A673 (cell line): ENCODE measurements around the gene GBGT1.

Experiments used
- EZH2 ChIP-seq: fragments of 200-600 bp; sonication (generic); IDR thresholded peaks from 2 replicates; pipeline ENCODE4 v1.6.1; 2017; ENCODE audit warnings: borderline replicate concordance, low read depth, mild to moderate bottlenecking, mixed read lengths, antibody characterized with exemption, low read length; ENCODE audit not compliant: poor library complexity, severe bottlenecking
- TF ChIP-seq, protein P1 (sequence below): fragments of 300-800, 200-600 bp; sonication (generic); conservative IDR thresholded peaks from 2 replicates; pipeline ENCODE4 v1.5.1; 2017; ENCODE audit warnings: low read depth, mild to moderate bottlenecking, antibody characterized with exemption, low read length, moderate library complexity, mixed read lengths

DNA sequence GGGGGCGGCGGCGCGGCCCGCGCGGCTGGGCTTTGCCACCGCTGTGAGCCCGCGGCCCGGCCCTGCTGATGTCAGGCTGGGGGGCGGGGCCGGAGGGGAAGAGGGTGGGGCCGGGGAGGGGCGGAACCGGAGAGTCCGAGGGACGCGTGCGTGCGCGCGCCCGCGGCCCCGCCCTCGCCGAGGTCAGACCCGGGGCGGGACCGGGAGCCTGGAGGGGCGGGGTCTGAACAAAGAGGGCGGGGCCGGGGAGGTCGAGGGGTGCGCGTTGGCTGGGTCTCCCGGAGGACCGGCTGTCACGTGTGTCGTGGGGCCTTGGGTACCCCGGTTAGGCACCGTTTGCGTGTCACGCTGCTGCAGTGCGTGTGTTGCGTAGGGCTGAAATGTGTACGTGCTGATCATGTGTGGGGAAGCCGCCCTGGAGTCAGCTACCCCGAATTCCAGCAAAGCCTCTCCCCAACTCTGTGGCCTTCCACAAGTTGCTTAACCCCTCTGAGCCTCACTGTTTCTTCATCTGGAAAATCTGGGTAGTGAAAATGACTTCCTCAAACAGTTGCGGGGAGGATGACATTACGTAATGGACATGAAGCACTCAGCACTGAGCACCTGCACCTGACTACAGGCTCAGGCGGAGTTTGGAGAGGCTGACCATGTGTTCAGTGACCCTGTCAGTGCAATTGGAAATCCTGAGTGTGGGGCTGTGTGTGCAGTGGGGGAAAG is 42.4 kb downstream of the GBGT1 start, which contains the start of gene RALGDS:
- TF ChIP-seq, protein P1, sequence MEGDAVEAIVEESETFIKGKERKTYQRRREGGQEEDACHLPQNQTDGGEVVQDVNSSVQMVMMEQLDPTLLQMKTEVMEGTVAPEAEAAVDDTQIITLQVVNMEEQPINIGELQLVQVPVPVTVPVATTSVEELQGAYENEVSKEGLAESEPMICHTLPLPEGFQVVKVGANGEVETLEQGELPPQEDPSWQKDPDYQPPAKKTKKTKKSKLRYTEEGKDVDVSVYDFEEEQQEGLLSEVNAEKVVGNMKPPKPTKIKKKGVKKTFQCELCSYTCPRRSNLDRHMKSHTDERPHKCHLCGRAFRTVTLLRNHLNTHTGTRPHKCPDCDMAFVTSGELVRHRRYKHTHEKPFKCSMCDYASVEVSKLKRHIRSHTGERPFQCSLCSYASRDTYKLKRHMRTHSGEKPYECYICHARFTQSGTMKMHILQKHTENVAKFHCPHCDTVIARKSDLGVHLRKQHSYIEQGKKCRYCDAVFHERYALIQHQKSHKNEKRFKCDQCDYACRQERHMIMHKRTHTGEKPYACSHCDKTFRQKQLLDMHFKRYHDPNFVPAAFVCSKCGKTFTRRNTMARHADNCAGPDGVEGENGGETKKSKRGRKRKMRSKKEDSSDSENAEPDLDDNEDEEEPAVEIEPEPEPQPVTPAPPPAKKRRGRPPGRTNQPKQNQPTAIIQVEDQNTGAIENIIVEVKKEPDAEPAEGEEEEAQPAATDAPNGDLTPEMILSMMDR = no peak
- TF ChIP-seq EZH2 = no peak
